ENCODE data around the gene BABAM2. TPM values are rescaled to one million over a fixed set of nuclear protein-coding genes. Genes with fewer than 3 reads are reported as not detected.

Gene BABAM2
- polyA plus RNA-seq, 3 donors, result 11.1 to 23.9 (median 20.6) TPM

- WGBS, 3 donors, result 87 to 96% (median 91%) methylated on average over 3 of the region's 3 CpGs
- H3K27ac ChIP-seq (ENCODE audit: low read depth, low read length), result no peak overlapping the region
These were observed 263.3 kb downstream of the BABAM2 start for GRCh38 chr2:28153851-28154250.

GRCh38 chr2:28155086-28155485 lies 264.6 kb downstream of the BABAM2 start:
- WGBS, 3 donors, result 44 to 97% (median 92%) methylated on average over 4 of the region's 4 CpGs
- no peak overlapping the region for H3K27ac ChIP-seq (ENCODE audit: low read depth, low read length)

DNA sequence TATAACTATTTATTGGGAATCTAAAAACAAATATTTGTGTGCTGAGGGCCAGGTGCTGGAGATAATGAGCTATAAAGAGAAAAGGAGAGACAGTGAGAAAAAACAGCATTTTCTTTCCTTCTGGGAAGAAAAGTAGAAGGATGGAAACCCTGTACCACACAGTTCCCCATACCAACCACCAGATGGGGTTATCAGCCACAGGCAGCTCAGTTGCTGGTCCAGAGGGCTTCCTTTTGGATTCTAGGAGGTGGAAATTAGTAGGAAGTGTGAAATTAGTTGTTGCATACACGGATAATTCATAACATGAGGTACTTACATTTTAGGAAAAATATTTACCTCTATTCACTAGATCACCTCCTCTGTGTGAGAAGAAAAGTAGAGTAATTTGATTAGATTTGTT lies 265.1 kb downstream of the BABAM2 start:
- H3K27ac ChIP-seq (ENCODE audit: low read depth, low read length), result no peak overlapping the region
- 48 to 79% (median 74%) methylated on average over 1 of the region's 1 CpG for WGBS, 3 donors

DNA sequence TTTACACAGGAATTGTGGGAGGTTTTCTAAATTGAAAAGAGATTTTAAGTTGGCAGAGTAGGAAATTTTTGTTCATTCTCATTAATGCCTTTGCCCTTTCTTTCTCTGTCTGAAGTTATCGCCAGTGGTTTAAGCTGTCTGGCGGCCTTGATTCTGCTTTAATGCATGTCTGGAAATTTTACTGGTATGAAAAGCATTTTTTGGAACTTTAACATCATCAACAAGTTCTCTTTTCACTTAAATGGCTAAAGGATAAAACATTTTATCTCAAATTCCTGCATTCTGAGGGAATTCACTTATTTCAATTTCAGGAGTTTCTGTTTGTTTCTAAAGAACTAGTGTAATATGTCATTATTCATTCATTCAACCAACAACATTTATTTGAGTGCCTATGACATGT lies 268.3 kb downstream of the BABAM2 start:
- 90 to 97% (median 94%) methylated on average over 2 of the region's 2 CpGs for WGBS, 3 donors
- H3K27ac ChIP-seq (ENCODE audit: low read depth, low read length), result no peak overlapping the region

- no peak overlapping the region for H3K27ac ChIP-seq (ENCODE audit: low read depth, low read length)
- WGBS, 3 donors, result 57 to 68% (median 59%) methylated on average over 3 of the region's 3 CpGs
These were observed 270.5 kb downstream of the BABAM2 start for GRCh38 chr2:28160986-28161425.

GRCh38 chr2:28161466-28161865 lies 270.9 kb downstream of the BABAM2 start:
- WGBS, 3 donors, result 67 to 90% (median 77%) methylated on average over 2 of the region's 2 CpGs
- H3K27ac ChIP-seq (ENCODE audit: low read depth, low read length), result no peak overlapping the region

GRCh38 chr2:28162564-28162963 lies 272.0 kb downstream of the BABAM2 start:
- no peak overlapping the region for H3K27ac ChIP-seq (ENCODE audit: low read depth, low read length)

GRCh38 chr2:28163028-28163427 lies 272.5 kb downstream of the BABAM2 start:
- H3K27ac ChIP-seq (ENCODE audit: low read depth, low read length), result no peak overlapping the region
- WGBS, 3 donors, result 64 to 97% (median 94%) methylated on average over 4 of the region's 4 CpGs

More at GRCh38 chr2:28162564-28162963, 272.0 kb downstream of the BABAM2 start:
- WGBS, 3 donors, result 93 to 96% (median 93%) methylated on average over 3 of the region's 3 CpGs

DNA sequence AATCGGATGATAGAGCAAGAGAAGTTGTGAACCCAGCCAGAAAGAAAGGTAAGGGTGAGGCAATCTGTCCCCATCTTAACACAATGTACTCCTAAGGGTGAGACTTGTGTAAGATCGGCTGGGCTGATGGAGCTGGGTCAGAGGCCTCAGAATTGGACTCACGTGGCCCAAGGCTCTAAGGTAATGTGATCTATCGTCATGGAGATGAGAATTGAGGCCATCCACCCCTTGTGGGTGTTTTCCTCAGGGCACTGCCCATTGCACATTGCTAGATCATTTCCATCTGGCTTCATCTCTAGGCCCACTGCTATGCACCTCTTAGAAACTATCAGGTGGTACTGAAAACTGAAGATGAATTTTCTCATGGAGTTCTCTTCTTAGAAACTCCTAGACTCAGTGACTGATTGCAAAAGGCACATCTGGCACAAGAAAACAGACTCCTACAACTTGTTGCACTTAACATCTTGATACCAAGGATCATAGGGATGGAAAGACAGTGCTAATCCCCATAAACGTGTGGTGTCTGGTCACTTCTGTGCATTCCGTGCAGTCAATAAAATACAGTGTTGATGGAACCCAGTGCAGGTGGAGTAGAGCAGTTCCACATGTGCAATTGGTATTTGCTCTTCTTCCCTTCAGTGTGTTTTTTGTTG lies 273.2 kb downstream of the BABAM2 start:
- no peak overlapping the region for H3K27ac ChIP-seq (ENCODE audit: low read depth, low read length)
- 86 to 88% (median 86%) methylated on average over 6 of the region's 6 CpGs for WGBS, 3 donors

- H3K27ac ChIP-seq (ENCODE audit: low read depth, low read length), result no peak overlapping the region
- 27 to 61% (median 51%) methylated on average over 8 of the region's 8 CpGs for WGBS, 3 donors
These were observed 273.8 kb downstream of the BABAM2 start for GRCh38 chr2:28164280-28164801.

DNA sequence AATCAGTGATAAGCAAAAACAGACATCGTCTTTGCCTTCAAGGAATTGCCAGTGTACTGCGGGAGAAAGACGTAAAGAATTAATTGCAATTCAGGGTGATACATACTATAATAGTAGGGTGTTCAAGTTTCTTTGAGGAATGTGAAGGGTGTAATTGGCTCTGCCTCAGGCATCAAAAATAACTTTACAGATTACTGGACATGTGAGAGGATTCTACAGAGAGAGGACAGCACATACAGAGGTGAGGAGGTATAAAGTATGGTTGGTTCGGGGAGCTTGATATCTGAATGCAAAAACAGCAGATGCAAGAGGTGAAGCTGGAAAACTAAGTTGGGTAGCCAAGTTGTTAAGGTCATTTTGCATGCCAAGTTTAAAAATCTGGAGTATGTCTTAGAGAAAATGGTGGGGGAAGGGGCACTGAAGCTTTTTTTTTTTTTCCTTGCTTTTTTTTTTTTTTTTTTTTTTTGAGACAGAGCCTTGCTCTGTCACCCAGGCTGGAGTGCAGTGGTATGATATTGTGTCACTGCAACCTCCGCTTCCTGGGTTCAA lies 274.6 kb downstream of the BABAM2 start:
- no peak overlapping the region for H3K27ac ChIP-seq (ENCODE audit: low read depth, low read length)
- 94 to 95% (median 95%) methylated on average over 5 of the region's 5 CpGs for WGBS, 3 donors

DNA sequence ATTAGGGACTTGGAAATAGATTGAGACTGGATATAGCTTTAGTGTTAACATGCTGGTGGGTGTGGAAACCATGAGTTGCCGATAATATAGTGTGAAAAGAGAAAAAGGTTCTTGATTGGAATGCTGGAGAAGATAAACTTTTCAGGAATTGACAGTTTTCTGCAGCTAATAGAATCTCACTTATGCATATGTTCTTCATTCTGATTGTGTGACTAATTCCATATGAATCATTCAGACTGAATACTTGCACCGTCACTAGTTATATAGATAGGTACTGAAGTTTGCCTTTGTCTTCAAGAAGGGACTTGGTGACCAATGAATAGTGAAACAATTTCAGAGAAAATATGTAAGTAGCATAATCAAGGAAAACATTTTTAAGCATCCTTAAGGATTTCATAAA lies 276.4 kb downstream of the BABAM2 start:
- WGBS, 3 donors, result 97 to 99% (median 98%) methylated on average over 2 of the region's 2 CpGs
- H3K27ac ChIP-seq (ENCODE audit: low read depth, low read length), result no peak overlapping the region

- 77 to 89% (median 80%) methylated on average over 5 of the region's 5 CpGs for WGBS, 3 donors
These were observed 277.8 kb downstream of the BABAM2 start for GRCh38 chr2:28168376-28168775.

DNA sequence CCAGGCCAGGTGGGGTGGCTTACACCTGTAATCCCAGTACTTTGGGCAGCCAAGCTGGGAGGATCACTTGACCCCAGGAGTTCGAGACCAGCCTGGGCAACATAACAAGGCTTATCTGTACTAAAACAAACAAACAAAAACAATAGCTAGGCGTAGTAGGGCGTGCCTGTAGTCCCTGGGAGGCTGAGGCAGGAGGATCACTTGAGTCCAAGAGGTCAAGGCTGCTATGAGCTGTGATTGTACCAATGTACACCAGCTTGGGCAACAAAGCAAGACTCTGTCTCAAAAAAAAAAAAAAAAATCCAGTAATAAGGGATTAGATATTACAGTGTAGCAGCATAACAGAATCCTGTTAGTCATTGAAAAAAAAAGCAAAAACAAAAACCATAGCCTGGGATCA lies 279.0 kb downstream of the BABAM2 start:
- 73 to 84% (median 74%) methylated on average over 3 of the region's 3 CpGs for WGBS, 3 donors
- no peak overlapping the region for H3K27ac ChIP-seq (ENCODE audit: low read depth, low read length)

More at GRCh38 chr2:28168376-28168775, 277.8 kb downstream of the BABAM2 start:
- no peak overlapping the region for H3K27ac ChIP-seq (ENCODE audit: low read depth, low read length)

GRCh38 chr2:28172114-28172898 lies 281.8 kb downstream of the BABAM2 start:
- WGBS, 3 donors, result 94 to 97% (median 95%) methylated on average over 9 of the region's 9 CpGs
- H3K27ac ChIP-seq (ENCODE audit: low read depth, low read length), result no peak overlapping the region

DNA sequence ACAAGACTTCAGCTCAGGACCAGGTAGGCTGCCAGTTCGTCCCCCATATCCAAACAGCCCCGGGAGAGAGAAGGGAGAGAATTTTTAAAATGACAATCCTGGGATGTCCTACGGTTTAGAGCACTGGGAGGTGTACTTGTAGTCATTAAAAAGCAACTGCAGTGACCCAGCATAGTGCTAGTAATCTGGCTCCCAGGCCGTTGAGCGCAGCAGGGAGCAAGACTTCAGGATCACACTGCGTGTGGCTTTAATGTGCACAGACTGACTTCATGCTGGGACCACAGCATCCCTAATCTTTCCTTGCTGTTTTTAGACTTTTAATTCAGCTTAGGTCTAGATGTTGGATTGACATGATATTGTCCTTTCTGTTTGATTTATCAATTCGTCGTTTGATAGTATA lies 282.8 kb downstream of the BABAM2 start:
- 71 to 89% (median 85%) methylated on average over 8 of the region's 8 CpGs for WGBS, 3 donors

DNA sequence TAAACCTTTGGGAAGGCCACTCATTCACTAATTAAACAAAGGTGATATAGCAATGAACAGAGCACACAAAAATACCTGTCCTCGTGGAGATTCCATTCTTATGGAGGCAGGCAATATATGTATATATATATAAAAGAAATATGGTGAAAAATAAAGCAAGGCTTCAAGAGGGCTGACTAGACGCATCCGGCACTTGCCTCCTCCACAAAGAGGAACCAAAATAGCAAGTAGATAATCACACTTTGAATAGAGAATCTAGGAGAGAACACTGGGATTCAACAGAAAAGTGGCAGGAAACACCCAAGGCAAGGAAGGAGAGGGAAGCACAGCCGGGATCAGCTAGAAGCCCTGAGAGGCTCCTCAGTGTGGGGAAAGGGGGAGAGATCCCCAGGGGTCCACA lies 283.7 kb downstream of the BABAM2 start:
- WGBS, 3 donors, result 92 to 96% (median 95%) methylated on average over 4 of the region's 4 CpGs
- H3K27ac ChIP-seq (ENCODE audit: low read depth, low read length), result no peak overlapping the region

More for the DNA sequence above, 282.8 kb downstream of the BABAM2 start:
- no peak overlapping the region for H3K27ac ChIP-seq (ENCODE audit: low read depth, low read length)

GRCh38 chr2:28175028-28175427 lies 284.5 kb downstream of the BABAM2 start:
- WGBS, 3 donors, result 87 to 97% (median 93%) methylated on average over 3 of the region's 3 CpGs
- H3K27ac ChIP-seq (ENCODE audit: low read depth, low read length), result no peak overlapping the region

DNA sequence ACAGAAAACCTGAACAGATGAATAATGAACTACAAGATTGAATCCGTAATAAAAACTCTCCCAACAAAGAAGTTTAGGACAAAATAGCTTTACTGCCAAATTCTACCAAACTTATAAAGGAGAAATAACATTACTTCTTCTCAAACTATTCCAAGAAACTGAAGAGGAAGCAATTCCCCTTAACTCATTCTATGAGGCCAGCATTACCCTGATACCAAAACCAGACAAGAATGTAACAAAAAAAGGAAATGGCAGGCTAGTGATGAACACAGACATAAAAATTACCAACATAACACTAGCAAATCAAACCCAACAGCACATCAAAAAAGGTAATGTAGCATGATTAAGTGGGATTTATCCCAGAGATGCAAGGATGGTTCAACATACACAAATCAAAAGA lies 288.4 kb downstream of the BABAM2 start:
- 94 to 97% (median 97%) methylated on average over 1 of the region's 1 CpG for WGBS, 3 donors
- no peak overlapping the region for H3K27ac ChIP-seq (ENCODE audit: low read depth, low read length)

All from adipose tissue (tissue), 3 donors.